GM12891 (cell line): ENCODE results near the gene CSE1L.

Source experiments
- POLR2A ChIP-seq: IDR thresholded peaks from 2 replicates; pipeline ENCODE4 v1.6.1; 2011; ENCODE audit warnings: low read depth, low read length, control low read depth
- POLR2AphosphoS5 ChIP-seq: IDR thresholded peaks from 2 replicates; pipeline ENCODE4 v1.6.1; 2011; ENCODE audit warnings: low read depth, low read length, control low read depth
- TAF1 ChIP-seq: IDR thresholded peaks from 2 replicates; pipeline ENCODE4 v1.6.1; 2011; ENCODE audit warnings: low read depth, low read length, control low read depth

DNA sequence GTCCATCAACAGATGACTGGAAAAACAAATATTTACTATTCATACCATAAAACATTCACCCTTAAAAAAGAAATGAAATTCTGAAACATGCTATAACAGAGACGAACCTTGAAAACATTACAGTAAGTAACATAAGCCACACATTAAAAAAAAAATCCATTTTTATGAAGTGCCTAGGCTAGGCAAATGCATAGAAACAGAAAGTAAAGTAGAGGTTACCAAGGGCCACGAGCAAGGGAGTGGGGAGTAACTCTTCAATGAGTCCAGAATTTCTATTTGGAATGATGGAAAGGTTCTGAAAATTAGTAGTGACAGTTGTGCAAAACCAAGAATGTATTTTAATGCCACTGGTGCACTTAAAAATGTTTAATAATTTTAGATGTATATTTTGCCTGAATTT, 94.3 kb downstream of the CSE1L start:
- TF ChIP-seq POLR2A, result no peak
- TF ChIP-seq POLR2AphosphoS5, result no peak
- TF ChIP-seq TAF1, result no peak
